ENCODE results near the gene MSANTD2.

MSANTD2 gene

GRCh38 chr11:124738713-124739478 is 61.3 kb downstream of the MSANTD2 start:
- DNase-seq (ENCODE audit: low read depth in 2 of 3, low spot score in 1 of 3): no peak

GRCh38 chr11:124737638-124738305 is 62.4 kb downstream of the MSANTD2 start:
- DNase-seq (ENCODE audit: low read depth in 2 of 3, low spot score in 1 of 3): no peak

- no peak for DNase-seq (ENCODE audit: low read depth in 2 of 3, low spot score in 1 of 3)
These were observed 63.5 kb downstream of the MSANTD2 start for GRCh38 chr11:124736736-124737135.

GRCh38 chr11:124732230-124732629 is 68.0 kb downstream of the MSANTD2 start:
- no peak for DNase-seq (ENCODE audit: low read depth in 2 of 3, low spot score in 1 of 3)

DNA sequence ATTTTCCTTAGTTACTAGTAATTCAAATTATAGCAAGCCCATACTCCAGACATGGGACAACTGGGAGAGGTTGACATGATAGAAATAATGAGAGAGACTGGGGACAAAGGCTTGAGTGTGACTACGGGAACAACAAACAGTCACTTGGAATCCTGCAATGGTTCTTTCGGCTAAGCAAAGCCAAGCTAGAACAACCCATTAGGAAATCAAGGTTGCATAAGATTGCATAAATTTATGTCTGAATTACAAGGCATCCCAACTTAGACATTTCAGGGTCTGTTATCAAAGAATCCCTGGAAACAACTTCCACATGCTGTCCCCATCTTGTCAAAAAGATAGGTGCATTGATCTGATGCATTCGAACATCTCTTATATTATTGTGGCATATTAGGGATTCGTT is 70.6 kb downstream of the MSANTD2 start:
- no peak for DNase-seq (ENCODE audit: low read depth in 2 of 3, low spot score in 1 of 3)

DNA sequence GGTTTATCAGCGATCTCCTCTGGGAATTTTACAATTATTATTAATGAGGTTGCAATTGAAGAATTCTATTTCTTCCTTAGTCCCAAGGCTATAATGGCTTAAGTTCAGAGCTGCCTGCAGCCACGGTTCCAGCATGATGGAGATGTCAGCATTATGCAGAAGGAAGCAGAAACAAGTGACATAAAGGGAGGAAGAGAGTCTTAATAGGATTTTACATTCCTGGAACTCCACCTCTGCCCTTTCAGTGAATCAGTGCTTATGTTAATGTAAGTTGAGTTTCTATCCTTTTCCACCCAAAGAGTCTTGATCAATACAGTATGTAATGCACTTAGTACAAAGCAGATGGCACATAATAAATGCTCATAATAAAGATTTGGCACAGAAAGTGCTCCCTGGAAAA is 72.1 kb downstream of the MSANTD2 start:
- no peak for DNase-seq (ENCODE audit: low read depth in 2 of 3, low spot score in 1 of 3)

GRCh38 chr11:124727474-124727873 is 72.7 kb downstream of the MSANTD2 start:
- no peak for DNase-seq (ENCODE audit: low read depth in 2 of 3, low spot score in 1 of 3)

- no peak for DNase-seq (ENCODE audit: low read depth in 2 of 3, low spot score in 1 of 3)
These were observed 74.5 kb downstream of the MSANTD2 start for GRCh38 chr11:124725719-124726105.

DNA sequence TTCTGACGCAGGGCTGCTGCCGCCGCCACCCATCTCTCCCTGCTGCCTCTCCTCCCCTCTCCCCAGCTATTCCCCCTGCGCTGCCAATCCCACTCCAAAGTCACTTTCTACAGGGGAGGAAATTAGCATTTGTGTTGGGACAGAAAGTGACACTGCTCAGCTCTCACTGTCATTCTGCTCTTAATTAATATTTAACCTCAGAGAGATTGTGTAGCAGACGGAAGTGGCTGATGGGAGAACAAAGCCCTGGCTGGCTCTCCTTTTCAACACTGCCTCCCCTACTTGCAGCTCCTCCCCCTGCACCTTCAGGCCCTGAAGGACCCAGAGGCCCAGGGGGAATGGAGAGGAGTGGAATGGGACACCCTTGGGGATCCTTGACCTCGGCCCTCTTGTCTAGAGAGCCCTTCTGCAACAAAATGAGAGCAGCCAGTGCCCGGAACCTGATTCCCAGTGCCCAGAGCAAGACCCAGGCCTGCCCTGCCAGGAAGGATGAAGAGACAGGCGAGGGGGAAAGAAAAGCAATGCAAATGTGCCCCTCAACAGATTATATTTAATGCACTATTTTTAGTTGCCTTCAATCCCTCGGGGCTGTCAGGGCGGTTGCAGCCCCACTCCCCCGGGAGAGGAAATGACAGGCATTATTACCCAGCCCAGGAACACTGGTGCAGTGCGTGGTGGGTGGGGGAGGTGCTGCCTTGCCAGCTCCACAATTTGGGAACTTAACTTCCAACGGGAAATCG is 75.1 kb downstream of the MSANTD2 start:
- no peak for DNase-seq (ENCODE audit: low read depth in 2 of 3, low spot score in 1 of 3)

DNA sequence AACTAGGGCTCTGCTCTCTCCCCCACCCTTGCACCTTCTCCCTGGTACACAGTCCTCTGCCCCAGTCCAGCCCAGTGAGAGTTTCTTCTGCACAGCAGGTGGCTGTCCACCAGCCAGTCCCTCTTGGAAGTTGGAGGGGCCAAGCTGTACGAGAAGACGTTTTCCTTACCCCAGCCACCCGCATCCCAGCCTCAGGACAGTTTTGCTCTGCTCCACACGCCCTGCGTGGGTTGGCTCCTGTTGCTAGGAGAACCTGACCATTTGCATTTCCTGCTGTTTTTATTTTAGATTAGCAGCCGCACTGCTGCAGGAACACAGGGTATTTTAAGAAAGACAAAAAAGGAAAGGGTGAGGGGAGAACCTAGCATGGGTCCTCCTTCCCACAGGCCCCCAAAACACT is 78.0 kb downstream of the MSANTD2 start:
- DNase-seq (ENCODE audit: low read depth in 2 of 3, low spot score in 1 of 3): no peak

DNA sequence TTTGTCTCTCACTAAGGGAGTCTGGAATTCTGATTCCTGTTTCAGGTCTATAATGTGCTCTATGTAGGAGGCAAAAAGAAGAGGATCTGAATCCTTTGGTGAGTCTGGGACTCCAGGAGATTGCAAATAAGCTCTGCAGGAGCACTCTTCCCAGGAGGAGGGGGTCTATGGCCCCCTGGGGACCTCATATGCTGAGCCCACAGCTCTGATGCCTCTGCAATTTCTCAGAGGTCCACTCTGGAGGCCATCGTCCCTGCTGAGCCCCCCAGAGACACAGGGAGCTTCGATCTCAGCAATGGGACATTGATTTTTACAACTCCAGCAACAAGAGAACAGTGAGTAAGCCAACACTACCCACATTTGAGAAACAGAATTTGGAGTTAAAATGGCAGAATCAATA is 80.7 kb downstream of the MSANTD2 start:
- no peak for DNase-seq (ENCODE audit: low read depth in 2 of 3, low spot score in 1 of 3)

DNA sequence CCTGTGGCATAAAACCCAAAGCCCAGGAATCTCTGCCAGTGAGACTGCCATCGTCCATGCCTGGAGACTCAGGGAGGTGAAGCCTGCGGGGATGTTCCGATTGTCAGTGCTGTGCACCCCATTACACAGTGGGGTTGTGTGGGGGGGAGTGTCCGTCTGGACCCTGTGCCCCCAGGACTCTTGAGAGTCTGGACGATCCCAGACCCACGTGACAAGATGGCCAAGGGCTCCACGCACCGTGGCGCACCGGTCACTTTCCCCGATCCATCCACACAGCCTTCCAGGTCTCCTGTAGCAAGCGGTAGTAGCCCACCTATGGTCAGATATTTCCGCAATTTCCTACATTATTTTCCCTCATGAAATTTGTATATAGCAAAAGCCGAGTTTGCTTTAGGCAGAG is 81.4 kb downstream of the MSANTD2 start:
- DNase-seq (ENCODE audit: low read depth in 2 of 3, low spot score in 1 of 3): no peak

- DNase-seq (ENCODE audit: low read depth in 2 of 3, low spot score in 1 of 3): no peak
These were observed 82.2 kb downstream of the MSANTD2 start for GRCh38 chr11:124717786-124718651.

DNA sequence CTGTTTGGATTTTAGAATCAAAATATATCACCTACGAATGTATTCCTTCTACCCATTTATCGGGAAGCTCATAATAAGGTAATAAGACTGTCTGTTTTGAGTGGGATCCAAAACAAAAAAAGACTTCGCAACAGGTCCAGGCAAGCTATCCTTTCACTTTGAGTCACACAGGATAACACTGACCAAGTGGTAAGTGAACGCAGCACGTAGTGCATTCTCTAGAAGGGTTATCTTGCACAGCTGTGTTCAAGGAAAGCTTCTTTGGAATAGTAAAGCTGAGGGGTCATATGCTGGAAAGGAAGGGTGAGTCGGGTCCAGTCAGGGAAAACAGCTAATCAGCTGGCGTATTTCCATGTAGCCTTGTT is 82.8 kb downstream of the MSANTD2 start:
- DNase-seq (ENCODE audit: low read depth in 2 of 3, low spot score in 1 of 3): no peak

DNA sequence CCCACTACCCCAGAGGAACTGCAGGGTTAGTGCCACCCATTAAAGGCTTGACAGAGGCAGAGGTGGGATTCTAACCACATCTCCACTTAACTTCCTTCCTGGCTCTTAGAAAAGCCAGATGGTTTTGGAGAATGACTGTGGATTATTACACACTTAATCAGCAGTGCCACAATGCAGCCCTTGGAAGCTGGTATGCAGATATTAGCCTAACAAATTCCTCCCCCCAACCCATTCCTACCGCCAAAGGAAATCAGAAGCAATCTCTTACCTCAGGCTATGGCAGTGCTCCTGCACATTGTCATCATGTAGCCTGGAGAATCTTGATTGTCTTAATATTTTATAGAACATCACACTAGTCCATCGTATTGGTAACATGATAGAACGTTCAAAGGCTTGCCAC is 83.6 kb downstream of the MSANTD2 start:
- DNase-seq (ENCODE audit: low read depth in 2 of 3, low spot score in 1 of 3): no peak

Measured in stimulated activated CD4-positive, alpha-beta T cell treated with anti-CD3 and anti-CD28 coated beads, Interleukin-12 subunit alpha, Interleukin-12 subunit beta, amount 100 ng/mL, for 48 hours (primary cell).